Glomerular visceral epithelial cell (primary cell): ENCODE data around the gene COX6A1.

Experiments used
- DNase-seq: peaks from one replicate; pipeline ENCODE4 v3.0.0-alpha.2; 2016; ENCODE audit errors: extremely low spot score

The COX6A1 gene

GRCh38 chr12:120437735-120438494, at the start of gene COX6A1:
TSS of gene COX6A1 (plus strand) at chr12:120438113. CDS start at chr12:120438127, 14 bp downstream.
- peak; percentile 98 for DNase-seq

GRCh38 chr12:120388691-120389481, 49.0 kb upstream of the COX6A1 start:
- DNase-seq: no peak

GRCh38 chr12:120390540-120391120, 47.3 kb upstream of the COX6A1 start:
- DNase-seq: no peak

GRCh38 chr12:120394483-120395367, 43.2 kb upstream of the COX6A1 start:
- peak; percentile 4 for DNase-seq

- peak; percentile 22 for DNase-seq
Observed at GRCh38 chr12:120397824-120398540, 39.9 kb upstream of the COX6A1 start.

GRCh38 chr12:120399531-120399930, 38.4 kb upstream of the COX6A1 start:
- DNase-seq: no peak

GRCh38 chr12:120402217-120402616, 35.7 kb upstream of the COX6A1 start:
- no peak for DNase-seq

- no peak for DNase-seq
Observed at GRCh38 chr12:120403869-120404268, 34.0 kb upstream of the COX6A1 start.

GRCh38 chr12:120404271-120404670, 33.6 kb upstream of the COX6A1 start:
- no peak for DNase-seq

- DNase-seq: no peak
Observed at GRCh38 chr12:120406069-120406468, 31.8 kb upstream of the COX6A1 start.

- DNase-seq: no peak
Observed at GRCh38 chr12:120406553-120406952, 31.4 kb upstream of the COX6A1 start.

GRCh38 chr12:120408771-120409170, 29.1 kb upstream of the COX6A1 start:
- DNase-seq: no peak

GRCh38 chr12:120412421-120412820, 25.5 kb upstream of the COX6A1 start:
- no peak for DNase-seq

GRCh38 chr12:120413901-120414695, 23.8 kb upstream of the COX6A1 start:
- DNase-seq: no peak

GRCh38 chr12:120416490-120417216, 21.3 kb upstream of the COX6A1 start:
- DNase-seq: no peak

- DNase-seq: no peak
Observed at GRCh38 chr12:120417917-120418580, 19.9 kb upstream of the COX6A1 start.

- DNase-seq: no peak
Observed at GRCh38 chr12:120421701-120422100, 16.2 kb upstream of the COX6A1 start.

- no peak for DNase-seq
Observed at GRCh38 chr12:120422892-120423456, 14.9 kb upstream of the COX6A1 start.

GRCh38 chr12:120425797-120426196, 12.1 kb upstream of the COX6A1 start:
- no peak for DNase-seq
